GM18867 (cell line): ENCODE measurements around the gene CBR1.
"Not testable (repeated sequence)": the region's sequence is repeated elsewhere in the genome, so short reads cannot be mapped to it uniquely, and the experiment has no call there.

Source experiments
- ATAC-seq: cut with Tn5 transposase; IDR thresholded peaks from one replicate; pipeline ENCODE4 v1.9.1; 2021; ENCODE audit warnings: mild to moderate bottlenecking, moderate library complexity; ENCODE audit not compliant: unreplicated experiment

The CBR1 gene

GRCh38 chr21:36077758-36078157 lies 7.9 kb downstream of the CBR1 start:
- ATAC-seq = no peak

GRCh38 chr21:36079010-36079649 lies 9.3 kb downstream of the CBR1 start:
- ATAC-seq = peak; percentile 58

GRCh38 chr21:36079671-36080070 lies 9.8 kb downstream of the CBR1 start:
- no peak for ATAC-seq

GRCh38 chr21:36080386-36080785 lies 10.6 kb downstream of the CBR1 start:
- ATAC-seq = no peak

GRCh38 chr21:36082237-36082664 lies 12.4 kb downstream of the CBR1 start:
- no peak for ATAC-seq

GRCh38 chr21:36087362-36088138 lies 17.7 kb downstream of the CBR1 start:
- ATAC-seq = no peak

- no peak for ATAC-seq
Observed at GRCh38 chr21:36089946-36090345, 20.1 kb downstream of the CBR1 start.

- no peak for ATAC-seq
Observed at GRCh38 chr21:36092681-36093080, 22.9 kb downstream of the CBR1 start.

GRCh38 chr21:36093512-36093911 lies 23.7 kb downstream of the CBR1 start:
- ATAC-seq = no peak

GRCh38 chr21:36096398-36097290 lies 26.8 kb downstream of the CBR1 start:
- no peak for ATAC-seq

GRCh38 chr21:36097427-36098181 lies 27.8 kb downstream of the CBR1 start:
- no peak for ATAC-seq

- ATAC-seq = no peak
Observed at GRCh38 chr21:36098182-36098532, 28.3 kb downstream of the CBR1 start.

- ATAC-seq = no peak
Observed at GRCh38 chr21:36099000-36099399, 29.2 kb downstream of the CBR1 start.

- ATAC-seq = not testable (repeated sequence)
Observed at GRCh38 chr21:36099695-36100211, 29.9 kb downstream of the CBR1 start.

GRCh38 chr21:36100971-36101641 lies 31.3 kb downstream of the CBR1 start:
- ATAC-seq = no peak

GRCh38 chr21:36103434-36103833 lies 33.6 kb downstream of the CBR1 start:
- no peak for ATAC-seq

- ATAC-seq = no peak
Observed at GRCh38 chr21:36104317-36105300, 34.8 kb downstream of the CBR1 start.

GRCh38 chr21:36105327-36105842 lies 35.6 kb downstream of the CBR1 start:
- ATAC-seq = no peak

- no peak for ATAC-seq
Observed at GRCh38 chr21:36109868-36110267, 40.0 kb downstream of the CBR1 start.
